Glomerular endothelial cell (primary cell): Measurements from ENCODE around the gene NPEPL1. TPM values are rescaled to one million over a fixed set of nuclear protein-coding genes. Genes with fewer than 3 reads are reported as not detected.
"Not testable (repeated sequence)": the region's sequence is repeated elsewhere in the genome, so short reads cannot be mapped to it uniquely, and the experiment has no call there.

Experiments used
- DNase-seq: peaks from one replicate; pipeline ENCODE4 v3.0.0-alpha.2; 2011; ENCODE audit warnings: low read depth, low spot score; ENCODE audit errors: extremely low read depth
- total RNA-seq: library from RNA; depleted of rRNA; stranded (reverse); fragments of >200 nt; gene quantifications from 2 replicates; pipeline ENCODE4 v1.2.3, GENCODE V29; 2015

Gene NPEPL1
- total RNA-seq, 1 donor from 2014 or later: 36.9 TPM

DNA sequence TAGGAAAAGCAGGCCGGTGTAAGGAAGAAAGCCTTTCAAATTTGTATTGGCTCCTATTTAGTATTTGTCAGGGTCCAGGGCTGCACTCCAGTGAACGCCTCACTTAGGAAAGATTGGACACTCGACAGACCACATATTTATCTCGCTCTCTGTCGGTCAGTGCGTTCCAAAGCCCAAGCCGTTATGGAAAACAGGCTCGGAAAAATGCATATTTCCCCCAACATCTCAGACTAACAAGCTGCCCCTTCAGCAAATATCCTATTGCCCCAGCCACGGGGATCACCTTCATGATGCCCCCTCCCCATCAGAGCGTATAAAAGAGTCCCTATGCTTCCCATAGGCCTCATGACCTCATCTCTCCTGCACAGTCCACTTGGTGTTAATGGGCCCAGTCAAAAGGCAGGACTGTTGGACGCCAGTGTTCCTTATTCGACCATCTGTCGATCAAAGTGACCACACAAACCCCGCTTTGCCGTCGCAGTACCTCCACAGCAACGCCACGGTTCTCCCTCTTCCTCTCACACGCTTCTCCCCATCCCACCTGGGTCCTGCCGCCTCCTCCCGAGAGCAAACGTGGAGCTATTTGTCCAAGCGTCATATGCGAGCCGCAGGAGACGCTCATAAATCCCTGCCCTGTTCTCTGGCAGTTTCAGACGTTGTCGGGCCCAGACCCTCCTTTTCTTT lies 63.3 kb downstream of the NPEPL1 start:
- no peak for DNase-seq

GRCh38 chr20:58756450-58756775 lies 63.8 kb downstream of the NPEPL1 start:
- no peak for DNase-seq

DNA sequence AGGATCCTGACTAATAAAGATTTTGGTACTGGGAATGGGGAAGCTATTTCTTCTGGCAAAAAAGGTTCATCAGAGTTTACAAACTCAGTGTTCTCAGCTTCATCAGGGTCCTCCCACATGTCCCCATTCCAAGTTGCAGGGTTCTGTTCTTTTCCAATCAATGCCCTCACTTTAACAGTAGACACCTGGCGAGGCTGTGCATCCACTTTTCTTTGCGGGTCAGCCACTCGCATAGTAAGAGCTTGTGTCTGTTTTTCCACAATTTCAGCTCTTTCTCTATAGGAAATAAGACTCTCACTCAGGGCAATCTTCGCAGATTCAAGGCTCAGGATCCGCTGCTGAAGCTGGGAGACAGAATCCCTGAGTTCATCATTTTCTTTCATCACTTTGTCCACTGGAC lies 65.0 kb downstream of the NPEPL1 start:
- not testable (repeated sequence) for DNase-seq

DNA sequence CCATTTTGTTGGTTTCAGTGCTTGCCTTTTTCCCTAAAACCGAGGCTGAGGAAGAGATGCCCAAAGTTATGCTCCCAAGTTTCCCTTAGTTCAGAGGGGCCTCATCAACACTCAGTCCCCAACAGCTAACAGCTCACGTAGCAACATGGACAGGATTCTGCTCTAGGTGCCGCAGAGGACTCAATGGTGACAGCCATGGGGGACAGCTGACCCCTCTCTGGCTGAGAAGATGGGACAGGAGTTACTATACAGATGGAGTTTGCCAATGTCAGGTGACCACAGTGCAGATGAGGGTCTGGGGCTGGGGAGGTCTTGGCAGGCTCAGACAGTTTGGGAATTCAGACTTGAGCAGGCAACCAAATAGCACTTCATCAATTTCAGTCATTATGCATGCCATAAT lies 67.3 kb downstream of the NPEPL1 start:
- no peak for DNase-seq

- DNase-seq: no peak
Observed at GRCh38 chr20:58760856-58761255, 68.3 kb downstream of the NPEPL1 start.

DNA sequence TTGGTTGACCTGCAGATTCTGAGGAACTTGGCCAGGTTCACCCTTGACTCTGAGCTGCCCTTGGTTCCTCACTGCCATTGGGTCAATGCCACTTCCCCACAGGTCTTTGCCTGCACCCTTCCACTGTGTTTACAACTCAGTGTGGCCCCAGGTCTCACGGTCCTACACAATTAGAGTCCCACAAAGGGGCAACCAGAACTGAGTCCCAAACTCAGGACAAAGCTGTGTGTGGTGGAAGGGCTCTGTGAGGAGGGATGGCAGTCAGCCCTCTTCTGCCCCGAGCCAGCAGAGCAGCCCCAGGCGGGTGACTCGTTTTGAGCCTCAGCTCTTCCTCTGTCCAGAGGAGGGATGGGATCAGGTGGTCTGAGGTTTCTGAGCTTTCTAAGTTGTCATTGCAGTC lies 69.5 kb downstream of the NPEPL1 start:
- DNase-seq: no peak

- no peak for DNase-seq
Observed at GRCh38 chr20:58763076-58763475, 70.5 kb downstream of the NPEPL1 start.

Other genes with a start within 250 kb of the NPEPL1 start
- 0.34 and 4.2 TPM in 2 replicates for gene APCDD1L, start 177.4 kb upstream of the NPEPL1 start, total RNA-seq
- 27.7 and 47.1 TPM in 2 replicates for gene STX16, start 41.5 kb upstream of the NPEPL1 start, total RNA-seq
- not detected in 2 replicates for gene GNAS-AS1, start 158.1 kb downstream of the NPEPL1 start, total RNA-seq
- 827 and 1,103 TPM in 2 replicates for gene GNAS, start 159.9 kb downstream of the NPEPL1 start, total RNA-seq